H9 (cell line): ENCODE measurements around the gene URI1. TPM values are rescaled to one million over a fixed set of nuclear protein-coding genes. Genes with fewer than 3 reads are reported as not detected.

Experiments used
- DNase-seq: peaks from one replicate; pipeline ENCODE4 v3.0.0-alpha.2; 2017
- H2AFZ ChIP-seq: one replicate; pipeline ENCODE4 v1.6.1; 2013; ENCODE audit warnings: mild to moderate bottlenecking, low read length, control low read depth, moderate library complexity
- H2AK5ac ChIP-seq: 2 replicates; pipeline ENCODE4 v1.6.1; 2013; ENCODE audit warnings: low read length, control low read depth, mixed read lengths; ENCODE audit not compliant: insufficient read length
- H2BK120ac ChIP-seq: one replicate; pipeline ENCODE4 v1.6.1; 2013; ENCODE audit warnings: low read depth, mild to moderate bottlenecking, low read length, control low read depth, inconsistent platforms; ENCODE audit not compliant: poor library complexity, severe bottlenecking
- H2BK12ac ChIP-seq: 2 replicates; pipeline ENCODE4 v1.6.1; 2013; ENCODE audit warnings: low read length, control low read depth, mixed read lengths, low read depth; ENCODE audit not compliant: insufficient read length
- H2BK15ac ChIP-seq: 2 replicates; pipeline ENCODE4 v1.6.1; 2013; ENCODE audit warnings: low read depth, low read length, control low read depth
- H2BK20ac ChIP-seq: one replicate; pipeline ENCODE4 v1.6.1; 2013; ENCODE audit warnings: low read depth, mild to moderate bottlenecking, low read length, control low read depth, inconsistent platforms; ENCODE audit not compliant: poor library complexity, severe bottlenecking
- H2BK5ac ChIP-seq: 2 replicates; pipeline ENCODE4 v1.6.1; 2013; ENCODE audit warnings: low read length, control low read depth, mixed read lengths; ENCODE audit not compliant: insufficient read length
- H3K14ac ChIP-seq: 2 replicates; pipeline ENCODE4 v1.6.1; 2013; ENCODE audit warnings: low read length, control low read depth; ENCODE audit not compliant: insufficient read depth
- H3K18ac ChIP-seq: 2 replicates; pipeline ENCODE4 v1.6.1; 2013; ENCODE audit warnings: low read depth, mild to moderate bottlenecking, mixed read lengths, low read length, control low read depth; ENCODE audit not compliant: insufficient read length
- H3K23ac ChIP-seq: 2 replicates; pipeline ENCODE4 v1.6.1; 2013; ENCODE audit warnings: low read length, control low read depth, mixed read lengths, low read depth; ENCODE audit not compliant: insufficient read length
- H3K23me2 ChIP-seq: 2 replicates; pipeline ENCODE4 v1.6.1; 2013; ENCODE audit warnings: low read depth, mild to moderate bottlenecking, mixed read lengths, low read length, control low read depth; ENCODE audit not compliant: insufficient read length, poor library complexity, severe bottlenecking
- H3K27ac ChIP-seq: 2 replicates; pipeline ENCODE4 v1.5.1; 2013; ENCODE audit warnings: low read length, control low read depth, mixed read lengths, low read depth; ENCODE audit not compliant: insufficient read length
- H3K27me3 ChIP-seq: 2 replicates; pipeline ENCODE4 v1.6.1; 2013; ENCODE audit warnings: low read length, control low read depth, inconsistent platforms; ENCODE audit not compliant: insufficient read depth
- H3K4ac ChIP-seq: 2 replicates; pipeline ENCODE4 v1.6.1; 2013; ENCODE audit warnings: low read depth, mild to moderate bottlenecking, control low read depth, inconsistent platforms, low read length, moderate library complexity
- H3K4me1 ChIP-seq: 2 replicates; pipeline ENCODE4 v1.6.1; 2013; ENCODE audit warnings: low read length, control low read depth, inconsistent platforms; ENCODE audit not compliant: insufficient read depth
- H3K4me2 ChIP-seq: 2 replicates; pipeline ENCODE4 v1.6.1; 2013; ENCODE audit warnings: low read length, control low read depth, mixed read lengths; ENCODE audit not compliant: insufficient read length, insufficient read depth
- H3K56ac ChIP-seq: 2 replicates; pipeline ENCODE4 v1.6.1; 2013; ENCODE audit warnings: low read depth, mild to moderate bottlenecking, mixed read lengths, low read length, control low read depth; ENCODE audit not compliant: insufficient read length
- H3K79me1 ChIP-seq: 2 replicates; pipeline ENCODE4 v1.6.1; 2013; ENCODE audit warnings: low read depth, mild to moderate bottlenecking, moderate library complexity, low read length, control low read depth, inconsistent platforms; ENCODE audit not compliant: insufficient read depth, poor library complexity, severe bottlenecking
- H3K79me2 ChIP-seq: 2 replicates; pipeline ENCODE4 v1.6.1; 2013; ENCODE audit warnings: low read length, control low read depth, inconsistent platforms; ENCODE audit not compliant: insufficient read depth
- H3K9ac ChIP-seq: 2 replicates; pipeline ENCODE4 v1.6.1; 2013; ENCODE audit warnings: low read length, control low read depth, mixed read lengths; ENCODE audit not compliant: insufficient read length; ENCODE audit errors: extremely low read depth
- H3K9me3 ChIP-seq: one replicate; pipeline ENCODE4 v1.6.1; 2013; ENCODE audit warnings: low read depth, low read length, inconsistent platforms; ENCODE audit not compliant: control insufficient read depth
- H3T11ph ChIP-seq: one replicate; pipeline ENCODE4 v1.6.1; 2013; ENCODE audit warnings: mild to moderate bottlenecking, low read length, control low read depth, inconsistent platforms
- H4K20me1 ChIP-seq: one replicate; pipeline ENCODE4 v1.6.1; 2013; ENCODE audit not compliant: control insufficient read depth, insufficient read length, insufficient read depth
- H4K5ac ChIP-seq: 2 replicates; pipeline ENCODE4 v1.6.1; 2013; ENCODE audit warnings: low read depth, mild to moderate bottlenecking, mixed read lengths, low read length, control low read depth; ENCODE audit not compliant: insufficient read length
- H4K8ac ChIP-seq: replicated peaks from 2 replicates; pipeline ENCODE4 v1.6.1; 2013; ENCODE audit warnings: low read length, control low read depth, mixed read lengths, low read depth; ENCODE audit not compliant: insufficient read length
- H4K91ac ChIP-seq: 2 replicates; pipeline ENCODE4 v1.6.1; 2013; ENCODE audit warnings: low read depth, mild to moderate bottlenecking, moderate library complexity, mixed read lengths, low read length, control low read depth; ENCODE audit not compliant: insufficient read length
- H3K27ac Mint-ChIP-seq, 3 experiments: 2 replicates in 2 of 3; 3 replicates in 1 of 3; pipeline ENCODE4 v1.8.0; 2020 to 2021; ENCODE audit warnings: mixed read lengths in 3 of 3, mild to moderate bottlenecking in 1 of 3, moderate library complexity in 1 of 3
- H3K27me3 Mint-ChIP-seq: 2 replicates; pipeline ENCODE4 v1.8.0; 2021; ENCODE audit warnings: low read depth, mild to moderate bottlenecking, moderate library complexity, mixed read lengths
- H3K36me3 Mint-ChIP-seq, 3 experiments: 2 replicates in 2 of 3; 3 replicates in 1 of 3; pipeline ENCODE4 v1.8.0; 2020 to 2021; ENCODE audit warnings: low read depth in 3 of 3, mixed read lengths in 3 of 3; ENCODE audit not compliant: insufficient read depth in 1 of 3
- H3K4me1 Mint-ChIP-seq, 2 experiments: 2 replicates each; pipeline ENCODE4 v1.8.0; 2020; ENCODE audit warnings: mixed read lengths in 2 of 2
- H3K4me3 Mint-ChIP-seq, 2 experiments: 2 replicates in 1 of 2; 3 replicates in 1 of 2; pipeline ENCODE4 v1.8.0; 2020 to 2021; ENCODE audit warnings: mild to moderate bottlenecking in 2 of 2, mixed read lengths in 2 of 2, moderate library complexity in 1 of 2
- H3K9me3 Mint-ChIP-seq, 2 experiments: 2 replicates in 1 of 2; 3 replicates in 1 of 2; pipeline ENCODE4 v1.8.0; 2020; ENCODE audit warnings: mild to moderate bottlenecking in 2 of 2, mixed read lengths in 2 of 2, moderate library complexity in 1 of 2
- WGBS: extraction: QIAGEN DNeasy Blood & Tissue Kit; methylation state at CpG from one replicate; pipeline ENCODE4 v1.1.7; 2013; ENCODE audit warnings: missing lambda C conversion rate, low lambda C conversion rate, mixed read lengths; ENCODE audit not compliant: insufficient read length; ENCODE audit errors: extremely low coverage; 5-methylcytosine and 5-hydroxymethylcytosine counted together
- total RNA-seq: library from RNA; stranded (reverse); gene quantifications from 2 replicates; pipeline ENCODE4 v1.2.1, GENCODE V29; 2021
- TF ChIP-seq, protein P1 (sequence below): fragments of 200-600 bp; sonication (generic); conservative IDR thresholded peaks from 3 replicates; pipeline ENCODE4 v1.8.0; 2021; ENCODE audit warnings: antibody characterized with exemption, mild to moderate bottlenecking

URI1 gene
- total RNA-seq, 1 experiment from 2014 or later = 54.3 TPM

DNA sequence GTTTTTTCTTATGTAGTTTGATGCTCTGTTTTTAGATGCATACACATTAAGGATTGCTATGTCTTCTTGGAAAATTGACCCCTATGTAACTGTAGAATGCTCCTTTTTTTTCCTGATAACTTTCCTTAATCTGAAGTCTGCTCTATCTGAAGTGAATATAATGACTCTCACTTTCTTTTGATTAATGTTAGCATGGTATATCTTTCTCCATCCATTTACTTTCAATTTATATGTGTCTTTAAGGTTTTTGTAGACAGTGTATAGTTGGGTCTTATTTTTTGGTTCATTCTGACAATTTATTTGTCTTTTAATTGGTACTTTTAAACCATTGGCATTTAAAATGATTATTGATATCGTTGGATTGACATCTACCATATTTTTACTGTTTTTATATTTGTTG, 92.3 kb downstream of the URI1 start:
- no peaks in the 10 kb centered on the region for H3K9me3 ChIP-seq
- H3K27ac Mint-ChIP-seq = no peak overlapping the region
- no peak overlapping the region for H2AK5ac ChIP-seq
- no peak for DNase-seq
- H3K23me2 ChIP-seq = no peaks in the 10 kb centered on the region
- H3K56ac ChIP-seq = no peak overlapping the region
- H3K79me2 ChIP-seq = no peaks in the 10 kb centered on the region
- WGBS = no CpG with 5 or more reads among the region's 1 CpG
- no peak overlapping the region for H2BK120ac ChIP-seq
- no peaks in the 10 kb centered on the region for H4K20me1 ChIP-seq
- H4K91ac ChIP-seq = no peak overlapping the region
- H3K14ac ChIP-seq = no peak overlapping the region
- H3K4ac ChIP-seq = no peak overlapping the region
- no peaks in the 10 kb centered on the region for H3K79me1 ChIP-seq
- H3K4me1 ChIP-seq = no peaks in the 10 kb centered on the region
- peaks cover 29 to 56% (median 55%) of the 10 kb centered on the region in 3 experiments for H3K36me3 Mint-ChIP-seq
- H4K5ac ChIP-seq = no peak overlapping the region
- H3K9ac ChIP-seq = no peak overlapping the region
- H3K4me3 Mint-ChIP-seq = no peak overlapping the region
- no peak overlapping the region for H3K4me2 ChIP-seq
- H2AFZ ChIP-seq = no peak overlapping the region
- H4K8ac ChIP-seq = no peak overlapping the region
- H3T11ph ChIP-seq = no peak overlapping the region
- H3K18ac ChIP-seq = no peak overlapping the region
- H3K27me3 ChIP-seq = no peaks in the 10 kb centered on the region
- no peak overlapping the region for H2BK20ac ChIP-seq
- no peak overlapping the region for H3K27ac ChIP-seq
- peaks cover 6 to 7% of the 10 kb centered on the region in 2 experiments; a peak in 3 of 4 replicates for H3K4me1 Mint-ChIP-seq
- H3K23ac ChIP-seq = no peak overlapping the region
- peaks cover 0 to 13% of the 10 kb centered on the region in 2 experiments; a peak in 4 of 5 replicates for H3K9me3 Mint-ChIP-seq
- no peak overlapping the region for H2BK5ac ChIP-seq
- H3K27me3 Mint-ChIP-seq = no peaks in the 10 kb centered on the region
- no peak overlapping the region for H2BK15ac ChIP-seq
- H2BK12ac ChIP-seq = no peak overlapping the region
- TF ChIP-seq, protein P1, sequence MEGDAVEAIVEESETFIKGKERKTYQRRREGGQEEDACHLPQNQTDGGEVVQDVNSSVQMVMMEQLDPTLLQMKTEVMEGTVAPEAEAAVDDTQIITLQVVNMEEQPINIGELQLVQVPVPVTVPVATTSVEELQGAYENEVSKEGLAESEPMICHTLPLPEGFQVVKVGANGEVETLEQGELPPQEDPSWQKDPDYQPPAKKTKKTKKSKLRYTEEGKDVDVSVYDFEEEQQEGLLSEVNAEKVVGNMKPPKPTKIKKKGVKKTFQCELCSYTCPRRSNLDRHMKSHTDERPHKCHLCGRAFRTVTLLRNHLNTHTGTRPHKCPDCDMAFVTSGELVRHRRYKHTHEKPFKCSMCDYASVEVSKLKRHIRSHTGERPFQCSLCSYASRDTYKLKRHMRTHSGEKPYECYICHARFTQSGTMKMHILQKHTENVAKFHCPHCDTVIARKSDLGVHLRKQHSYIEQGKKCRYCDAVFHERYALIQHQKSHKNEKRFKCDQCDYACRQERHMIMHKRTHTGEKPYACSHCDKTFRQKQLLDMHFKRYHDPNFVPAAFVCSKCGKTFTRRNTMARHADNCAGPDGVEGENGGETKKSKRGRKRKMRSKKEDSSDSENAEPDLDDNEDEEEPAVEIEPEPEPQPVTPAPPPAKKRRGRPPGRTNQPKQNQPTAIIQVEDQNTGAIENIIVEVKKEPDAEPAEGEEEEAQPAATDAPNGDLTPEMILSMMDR = no peak
